ENCODE data around the gene WNT3. TPM values are rescaled to one million over a fixed set of nuclear protein-coding genes. Genes with fewer than 3 reads are reported as not detected.
A peak's percentile ranks its signal among the peaks of the same experiment; 100 is the strongest.

The WNT3 gene, protein sequence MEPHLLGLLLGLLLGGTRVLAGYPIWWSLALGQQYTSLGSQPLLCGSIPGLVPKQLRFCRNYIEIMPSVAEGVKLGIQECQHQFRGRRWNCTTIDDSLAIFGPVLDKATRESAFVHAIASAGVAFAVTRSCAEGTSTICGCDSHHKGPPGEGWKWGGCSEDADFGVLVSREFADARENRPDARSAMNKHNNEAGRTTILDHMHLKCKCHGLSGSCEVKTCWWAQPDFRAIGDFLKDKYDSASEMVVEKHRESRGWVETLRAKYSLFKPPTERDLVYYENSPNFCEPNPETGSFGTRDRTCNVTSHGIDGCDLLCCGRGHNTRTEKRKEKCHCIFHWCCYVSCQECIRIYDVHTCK
- total RNA-seq = under 1 TPM; 0.21 to 0.90 (median 0.73) TPM

DNA sequence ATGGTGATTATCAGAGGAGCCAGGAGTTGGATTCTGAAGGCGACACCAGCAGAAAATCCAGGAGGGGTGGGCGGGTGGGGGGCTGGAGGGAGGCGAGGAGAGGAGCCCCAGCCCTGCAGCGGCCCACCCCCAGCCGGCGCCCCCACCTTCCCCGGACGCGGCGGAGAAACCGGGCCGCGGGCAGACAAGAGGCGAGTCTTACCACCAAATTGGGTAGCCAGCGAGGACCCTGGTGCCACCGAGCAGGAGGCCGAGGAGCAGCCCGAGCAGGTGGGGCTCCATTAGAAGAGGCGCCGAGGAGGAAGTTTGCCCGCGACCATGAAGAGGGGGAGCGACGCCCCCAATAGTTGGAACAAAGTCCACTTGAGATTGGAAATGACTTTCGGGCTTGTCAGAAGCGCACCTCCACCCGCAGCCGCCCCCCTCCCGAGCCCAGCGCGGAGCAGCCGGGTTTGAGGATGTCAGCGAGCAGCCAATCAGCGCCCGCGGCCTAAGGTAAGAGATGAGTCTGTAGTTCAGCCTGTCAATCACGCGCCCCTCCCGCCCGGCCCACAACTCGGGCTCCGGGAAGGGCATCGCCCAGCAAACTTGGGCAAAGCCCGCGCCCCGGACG lies at the start of gene WNT3:
WNT3 (minus strand) TSS at position 377 of the 613 bp plus-strand sequence; CDS start at position 282, 95 bp downstream.
- H3K9me3 ChIP-seq = no peaks in the 10 kb centered on the region
- H3K4me3 ChIP-seq = peak within 1 kb of the TSS in 3 of 4 donors; percentile 6 to 37 (median 35)
- H3K4me1 ChIP-seq = peaks cover 0 to 32% (median 20%) of the 10 kb centered on the region in 4 donors
- H3K27me3 ChIP-seq = peaks cover 0 to 100% of the 10 kb centered on the region in 2 donors
- H3K27ac ChIP-seq = no peak within 1 kb of the TSS
- no peak for TF ChIP-seq EP300 (IDR thresholded peaks at IDR 0.05)
- TF ChIP-seq, protein P1, sequence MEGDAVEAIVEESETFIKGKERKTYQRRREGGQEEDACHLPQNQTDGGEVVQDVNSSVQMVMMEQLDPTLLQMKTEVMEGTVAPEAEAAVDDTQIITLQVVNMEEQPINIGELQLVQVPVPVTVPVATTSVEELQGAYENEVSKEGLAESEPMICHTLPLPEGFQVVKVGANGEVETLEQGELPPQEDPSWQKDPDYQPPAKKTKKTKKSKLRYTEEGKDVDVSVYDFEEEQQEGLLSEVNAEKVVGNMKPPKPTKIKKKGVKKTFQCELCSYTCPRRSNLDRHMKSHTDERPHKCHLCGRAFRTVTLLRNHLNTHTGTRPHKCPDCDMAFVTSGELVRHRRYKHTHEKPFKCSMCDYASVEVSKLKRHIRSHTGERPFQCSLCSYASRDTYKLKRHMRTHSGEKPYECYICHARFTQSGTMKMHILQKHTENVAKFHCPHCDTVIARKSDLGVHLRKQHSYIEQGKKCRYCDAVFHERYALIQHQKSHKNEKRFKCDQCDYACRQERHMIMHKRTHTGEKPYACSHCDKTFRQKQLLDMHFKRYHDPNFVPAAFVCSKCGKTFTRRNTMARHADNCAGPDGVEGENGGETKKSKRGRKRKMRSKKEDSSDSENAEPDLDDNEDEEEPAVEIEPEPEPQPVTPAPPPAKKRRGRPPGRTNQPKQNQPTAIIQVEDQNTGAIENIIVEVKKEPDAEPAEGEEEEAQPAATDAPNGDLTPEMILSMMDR (IDR thresholded peaks at IDR 0.05) = no peak
- TF ChIP-seq POLR2A (IDR thresholded peaks at IDR 0.05) = no peak
- no peaks in the 10 kb centered on the region for H3K36me3 ChIP-seq
- no peak for DNase-seq (ENCODE audit: low spot score in 2 of 2)
- WGBS, 2 donors = 2 to 3% methylated on average over 30 to 42 of the region's 47 CpGs

DNA sequence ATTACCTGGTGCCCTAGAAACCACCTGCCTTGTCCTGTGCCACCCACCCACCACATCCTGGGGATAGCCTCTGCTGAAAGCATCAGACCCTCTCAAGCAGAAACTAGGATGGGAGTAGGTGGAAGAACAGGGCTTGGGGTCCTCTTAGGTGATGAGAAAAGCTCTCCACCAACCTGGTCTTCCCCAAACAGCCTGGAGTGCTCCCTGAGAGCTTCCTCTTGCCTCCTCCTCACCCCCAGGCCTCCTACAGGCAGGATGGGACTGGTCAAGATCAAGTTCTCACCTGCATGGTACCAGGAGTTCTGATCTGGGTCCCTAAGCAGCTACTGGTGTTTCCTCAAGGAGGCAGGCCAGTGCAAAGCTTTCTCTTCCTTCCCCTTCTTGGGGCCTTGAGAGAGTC lies 48.3 kb upstream of the WNT3 start:
- DNase-seq (ENCODE audit: low spot score in 2 of 2) = no peak
- Histone ChIP-seq H3K9me3 (no peaks in the 10 kb centered on the region), H3K27me3 (peaks cover 0 to 10% of the 10 kb centered on the region in 2 donors), H3K4me1 (no peaks in the 10 kb centered on the region), H3K27ac (no peak overlapping the region), H3K4me3 (no peak overlapping the region), H3K36me3 (no peaks in the 10 kb centered on the region)
- TF ChIP-seq, protein P1 (IDR thresholded peaks at IDR 0.05) = no peak
- no peak for TF ChIP-seq EP300 (IDR thresholded peaks at IDR 0.05)
- TF ChIP-seq POLR2A (IDR thresholded peaks at IDR 0.05) = no peak

DNA sequence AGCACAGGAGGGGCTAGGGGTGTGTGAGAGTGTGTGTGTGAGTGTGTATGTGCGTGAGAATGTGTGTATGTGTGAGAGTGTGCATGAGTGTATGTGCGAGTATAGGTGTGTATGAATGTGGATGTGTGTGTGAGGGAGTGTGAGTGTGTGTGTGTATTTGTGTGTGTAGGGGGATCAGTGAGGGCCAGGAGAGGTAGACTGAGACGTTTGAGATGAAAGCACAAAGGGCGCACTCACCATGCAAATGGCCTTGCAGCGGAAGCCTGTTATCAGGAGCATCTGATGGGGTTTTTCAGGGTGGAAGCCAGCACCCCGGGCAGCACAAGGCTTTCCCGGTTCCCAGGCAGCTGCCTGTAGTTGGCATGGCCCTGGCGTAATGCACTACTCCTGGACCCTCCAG lies 47.8 kb upstream of the WNT3 start:
- TF ChIP-seq EP300 (IDR thresholded peaks at IDR 0.05) (no peak), POLR2A (IDR thresholded peaks at IDR 0.05) (no peak)
- TF ChIP-seq, protein P1 (IDR thresholded peaks at IDR 0.05) = no peak
- peaks cover 0 to 11% of the 10 kb centered on the region in 2 donors for H3K27me3 ChIP-seq
- H3K9me3 ChIP-seq = no peaks in the 10 kb centered on the region
- H3K4me1 ChIP-seq = no peaks in the 10 kb centered on the region
- WGBS, 2 donors = 75 to 82% methylated on average over 8 of the region's 8 CpGs
- H3K4me3 ChIP-seq = no peak overlapping the region
- H3K36me3 ChIP-seq = no peaks in the 10 kb centered on the region
- H3K27ac ChIP-seq = no peak overlapping the region
- no peak for DNase-seq (ENCODE audit: low spot score in 2 of 2)

DNA sequence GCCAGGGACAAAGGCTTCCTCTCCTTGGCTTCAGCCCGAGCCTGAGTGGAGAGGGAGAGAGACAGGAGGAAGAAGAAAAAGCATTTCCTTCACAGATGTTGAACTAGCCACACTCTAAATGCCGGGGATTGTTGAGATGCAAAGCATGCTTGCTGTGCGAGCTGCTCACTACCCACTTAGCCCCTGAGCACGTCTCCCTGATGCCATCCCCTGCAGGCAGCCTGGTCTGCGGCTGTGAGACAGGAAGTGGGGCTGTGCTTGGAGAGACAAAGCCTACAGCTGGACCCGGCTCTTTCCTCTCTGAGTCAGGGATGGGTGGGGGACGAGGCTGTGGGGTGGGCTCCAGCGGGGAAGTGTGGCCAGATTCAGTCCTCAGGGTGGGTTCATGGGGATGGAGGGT lies 46.6 kb upstream of the WNT3 start:
- TF ChIP-seq, protein P1 (IDR thresholded peaks at IDR 0.05) = no peak
- TF ChIP-seq EP300 (IDR thresholded peaks at IDR 0.05) = no peak
- TF ChIP-seq POLR2A (IDR thresholded peaks at IDR 0.05) = no peak
- H3K4me3 ChIP-seq = no peak overlapping the region
- no peak for DNase-seq (ENCODE audit: low spot score in 2 of 2)
- H3K36me3 ChIP-seq = no peaks in the 10 kb centered on the region
- H3K27ac ChIP-seq = no peak overlapping the region
- H3K4me1 ChIP-seq = no peaks in the 10 kb centered on the region
- H3K27me3 ChIP-seq = peaks cover 0 to 17% of the 10 kb centered on the region in 2 donors
- WGBS, 2 donors = 21% methylated on average over 8 of the region's 8 CpGs
- H3K9me3 ChIP-seq = no peaks in the 10 kb centered on the region
